HEK293 (cell line): ENCODE data around the gene XIRP2.

ENCODE experiments used
- CTCF ChIA-PET: fragments of 350-600 bp; formaldehyde crosslinking; extraction: SDS; loops from one replicate; lab custom pipeline; 2021; ENCODE audit warnings: antibody characterized with exemption; lab: Yijun Ruan, JAX
- POLR2A ChIA-PET: fragments of 300-600 bp; formaldehyde crosslinking; extraction: SDS; loops from one replicate; lab custom pipeline; 2020; ENCODE audit warnings: antibody characterized with exemption, inconsistent platforms; lab: Yijun Ruan, JAX
- H3K27ac ChIP-seq: fragments of 200-500 bp; sonication (Bioruptor generic); 2 replicates; pipeline ENCODE4 v1.5.1; 2014; ENCODE audit warnings: low read depth, low read length, control low read depth, inconsistent platforms; ENCODE audit errors: extremely low read depth
- H3K36me3 ChIP-seq, 2 experiments: fragments of 200-500 bp in 1 of 2; sonication (Bioruptor generic) in 1 of 2; 1 replicate in 1 of 2; 2 replicates in 1 of 2; pipeline ENCODE4 v1.5.1; 2014 to 2017; ENCODE audit warnings: inconsistent platforms in 2 of 2, low read length in 2 of 2; ENCODE audit not compliant: control insufficient read depth in 2 of 2, insufficient read depth in 1 of 2
- H3K4me1 ChIP-seq: fragments of 200-500 bp; sonication (Bioruptor generic); 2 replicates; pipeline ENCODE4 v1.5.1; 2014; ENCODE audit warnings: mild to moderate bottlenecking, low read length, inconsistent platforms; ENCODE audit not compliant: control insufficient read depth, insufficient read depth
- H3K4me3 ChIP-seq: 2 replicates; pipeline ENCODE4 v1.5.1; 2011; ENCODE audit warnings: low read depth, mild to moderate bottlenecking, control low read depth, low read length, moderate library complexity
- H3K9me3 ChIP-seq: fragments of 200-500 bp; sonication (Bioruptor generic); 2 replicates; pipeline ENCODE4 v1.5.1; 2014; ENCODE audit warnings: low read depth, low read length, inconsistent platforms; ENCODE audit not compliant: control insufficient read depth, insufficient read depth
- PRDM2 ChIP-seq: fragments of 450-650 bp; formaldehyde crosslinking; IDR thresholded peaks from 2 replicates; pipeline ENCODE4 v1.5.1; 2016; ENCODE audit warnings: missing biosample characterization, missing genetic modification characterization, borderline replicate concordance
- YY1 ChIP-seq: fragments of 450-650 bp; formaldehyde crosslinking; IDR thresholded peaks from 2 replicates; pipeline ENCODE4 v1.5.1; 2018; ENCODE audit warnings: missing biosample characterization, missing genetic modification characterization
- ZBTB20 ChIP-seq: fragments of 450-650 bp; formaldehyde crosslinking; IDR thresholded peaks from 2 replicates; pipeline ENCODE4 v1.5.1; 2016; ENCODE audit warnings: missing biosample characterization, missing genetic modification characterization
- ZNF341 ChIP-seq: fragments of 450-650 bp; formaldehyde crosslinking; IDR thresholded peaks from 2 replicates; pipeline ENCODE4; 2016; ENCODE audit warnings: low read depth, missing biosample characterization, missing genetic modification characterization
- ZNF404 ChIP-seq: fragments of 450-650 bp; formaldehyde crosslinking; IDR thresholded peaks from 2 replicates; pipeline ENCODE4 v1.5.1; 2017; ENCODE audit warnings: missing biosample characterization, missing genetic modification characterization
- ZNF585B ChIP-seq: fragments of 450-650 bp; formaldehyde crosslinking; IDR thresholded peaks from 2 replicates; pipeline ENCODE4 v1.5.1; 2016; ENCODE audit warnings: missing biosample characterization, missing genetic modification characterization
- ZNF610 ChIP-seq: fragments of 450-650 bp; formaldehyde crosslinking; IDR thresholded peaks from 2 replicates; pipeline ENCODE4 v1.5.1; 2016; ENCODE audit warnings: missing biosample characterization, missing genetic modification characterization, borderline replicate concordance
- ZNF76 ChIP-seq: fragments of 450-650 bp; formaldehyde crosslinking; IDR thresholded peaks from 2 replicates; pipeline ENCODE4; 2016; ENCODE audit warnings: low read depth, missing biosample characterization, missing genetic modification characterization, borderline replicate concordance
- TF ChIP-seq, protein P1 (sequence below): IDR thresholded peaks from 2 replicates; pipeline ENCODE4 v1.6.1; 2011; ENCODE audit warnings: mild to moderate bottlenecking, low read depth, low read length, borderline replicate concordance
- TF ChIP-seq, protein P2 (sequence below): fragments of 450-650 bp; IDR thresholded peaks from 2 replicates; pipeline ENCODE4 v1.5.1; 2018; ENCODE audit warnings: missing biosample characterization, missing genetic modification characterization
- TF ChIP-seq, protein P3 (sequence below): fragments of 450-650 bp; formaldehyde crosslinking; IDR thresholded peaks from 2 replicates; pipeline ENCODE4 v1.5.1; 2017; ENCODE audit warnings: missing biosample characterization, missing genetic modification characterization
- TF ChIP-seq, protein P4 (sequence below): fragments of 450-650 bp; formaldehyde crosslinking; IDR thresholded peaks from 2 replicates; pipeline ENCODE4 v1.5.1; 2016; ENCODE audit warnings: missing biosample characterization, missing genetic modification characterization

The XIRP2 gene

GRCh38 chr2:166917415-166917814, 29.1 kb downstream of the XIRP2 start:
- no peaks in the 10 kb centered on the region for H3K36me3 ChIP-seq
- POLR2A ChIA-PET = no interaction called here
- CTCF ChIA-PET = interaction anchor here (0.7 to 1.0 kb wide), 2 partner anchors 25 to 378 kb away, joined by 3 to 4 read pairs; no protein-coding TSS in a partner anchor
- TF ChIP-seq ZNF585B (tag by site-specific recombination) (no peak), YY1 (tag by site-specific recombination) (no peak), ZNF404 (tag by site-specific recombination) (no peak), ZNF76 (tag by site-specific recombination) (no peak)
- TF ChIP-seq, protein P1, sequence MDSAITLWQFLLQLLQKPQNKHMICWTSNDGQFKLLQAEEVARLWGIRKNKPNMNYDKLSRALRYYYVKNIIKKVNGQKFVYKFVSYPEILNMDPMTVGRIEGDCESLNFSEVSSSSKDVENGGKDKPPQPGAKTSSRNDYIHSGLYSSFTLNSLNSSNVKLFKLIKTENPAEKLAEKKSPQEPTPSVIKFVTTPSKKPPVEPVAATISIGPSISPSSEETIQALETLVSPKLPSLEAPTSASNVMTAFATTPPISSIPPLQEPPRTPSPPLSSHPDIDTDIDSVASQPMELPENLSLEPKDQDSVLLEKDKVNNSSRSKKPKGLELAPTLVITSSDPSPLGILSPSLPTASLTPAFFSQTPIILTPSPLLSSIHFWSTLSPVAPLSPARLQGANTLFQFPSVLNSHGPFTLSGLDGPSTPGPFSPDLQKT = no peak
- TF ChIP-seq, protein P2, sequence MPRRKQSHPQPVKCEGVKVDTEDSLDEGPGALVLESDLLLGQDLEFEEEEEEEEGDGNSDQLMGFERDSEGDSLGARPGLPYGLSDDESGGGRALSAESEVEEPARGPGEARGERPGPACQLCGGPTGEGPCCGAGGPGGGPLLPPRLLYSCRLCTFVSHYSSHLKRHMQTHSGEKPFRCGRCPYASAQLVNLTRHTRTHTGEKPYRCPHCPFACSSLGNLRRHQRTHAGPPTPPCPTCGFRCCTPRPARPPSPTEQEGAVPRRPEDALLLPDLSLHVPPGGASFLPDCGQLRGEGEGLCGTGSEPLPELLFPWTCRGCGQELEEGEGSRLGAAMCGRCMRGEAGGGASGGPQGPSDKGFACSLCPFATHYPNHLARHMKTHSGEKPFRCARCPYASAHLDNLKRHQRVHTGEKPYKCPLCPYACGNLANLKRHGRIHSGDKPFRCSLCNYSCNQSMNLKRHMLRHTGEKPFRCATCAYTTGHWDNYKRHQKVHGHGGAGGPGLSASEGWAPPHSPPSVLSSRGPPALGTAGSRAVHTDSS (tag by site-specific recombination) = no peak
- TF ChIP-seq, protein P3, sequence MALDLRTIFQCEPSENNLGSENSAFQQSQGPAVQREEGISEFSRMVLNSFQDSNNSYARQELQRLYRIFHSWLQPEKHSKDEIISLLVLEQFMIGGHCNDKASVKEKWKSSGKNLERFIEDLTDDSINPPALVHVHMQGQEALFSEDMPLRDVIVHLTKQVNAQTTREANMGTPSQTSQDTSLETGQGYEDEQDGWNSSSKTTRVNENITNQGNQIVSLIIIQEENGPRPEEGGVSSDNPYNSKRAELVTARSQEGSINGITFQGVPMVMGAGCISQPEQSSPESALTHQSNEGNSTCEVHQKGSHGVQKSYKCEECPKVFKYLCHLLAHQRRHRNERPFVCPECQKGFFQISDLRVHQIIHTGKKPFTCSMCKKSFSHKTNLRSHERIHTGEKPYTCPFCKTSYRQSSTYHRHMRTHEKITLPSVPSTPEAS (tag by site-specific recombination) = no peak
- H3K27ac ChIP-seq = no peak overlapping the region
- H3K4me1 ChIP-seq = no peaks in the 10 kb centered on the region
- no peak overlapping the region for H3K4me3 ChIP-seq
- H3K9me3 ChIP-seq = no peaks in the 10 kb centered on the region

- H3K36me3 ChIP-seq = no peaks in the 10 kb centered on the region
- CTCF ChIA-PET = no interaction called here
- TF ChIP-seq PRDM2 (tag by site-specific recombination) (no peak), ZNF610 (tag by site-specific recombination) (no peak), ZNF341 (tag by site-specific recombination) (no peak), ZBTB20 (tag by site-specific recombination) (no peak)
- TF ChIP-seq, protein P4, sequence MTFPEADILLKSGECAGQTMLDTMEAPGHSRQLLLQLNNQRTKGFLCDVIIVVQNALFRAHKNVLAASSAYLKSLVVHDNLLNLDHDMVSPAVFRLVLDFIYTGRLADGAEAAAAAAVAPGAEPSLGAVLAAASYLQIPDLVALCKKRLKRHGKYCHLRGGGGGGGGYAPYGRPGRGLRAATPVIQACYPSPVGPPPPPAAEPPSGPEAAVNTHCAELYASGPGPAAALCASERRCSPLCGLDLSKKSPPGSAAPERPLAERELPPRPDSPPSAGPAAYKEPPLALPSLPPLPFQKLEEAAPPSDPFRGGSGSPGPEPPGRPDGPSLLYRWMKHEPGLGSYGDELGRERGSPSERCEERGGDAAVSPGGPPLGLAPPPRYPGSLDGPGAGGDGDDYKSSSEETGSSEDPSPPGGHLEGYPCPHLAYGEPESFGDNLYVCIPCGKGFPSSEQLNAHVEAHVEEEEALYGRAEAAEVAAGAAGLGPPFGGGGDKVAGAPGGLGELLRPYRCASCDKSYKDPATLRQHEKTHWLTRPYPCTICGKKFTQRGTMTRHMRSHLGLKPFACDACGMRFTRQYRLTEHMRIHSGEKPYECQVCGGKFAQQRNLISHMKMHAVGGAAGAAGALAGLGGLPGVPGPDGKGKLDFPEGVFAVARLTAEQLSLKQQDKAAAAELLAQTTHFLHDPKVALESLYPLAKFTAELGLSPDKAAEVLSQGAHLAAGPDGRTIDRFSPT = no peak
- no peaks in the 10 kb centered on the region for H3K4me1 ChIP-seq
- POLR2A ChIA-PET = no interaction called here
- H3K27ac ChIP-seq = no peak overlapping the region
- H3K4me3 ChIP-seq = no peak overlapping the region
- no peaks in the 10 kb centered on the region for H3K9me3 ChIP-seq
Observed at GRCh38 chr2:166921261-166921896, 33.1 kb downstream of the XIRP2 start.
